Measurements from ENCODE around the gene PHLPP1. TPM values are rescaled to one million over a fixed set of nuclear protein-coding genes. Genes with fewer than 3 reads are reported as not detected.

Gene PHLPP1
- total RNA-seq, 1 donor from 2014 or later: 29.6 TPM

DNA sequence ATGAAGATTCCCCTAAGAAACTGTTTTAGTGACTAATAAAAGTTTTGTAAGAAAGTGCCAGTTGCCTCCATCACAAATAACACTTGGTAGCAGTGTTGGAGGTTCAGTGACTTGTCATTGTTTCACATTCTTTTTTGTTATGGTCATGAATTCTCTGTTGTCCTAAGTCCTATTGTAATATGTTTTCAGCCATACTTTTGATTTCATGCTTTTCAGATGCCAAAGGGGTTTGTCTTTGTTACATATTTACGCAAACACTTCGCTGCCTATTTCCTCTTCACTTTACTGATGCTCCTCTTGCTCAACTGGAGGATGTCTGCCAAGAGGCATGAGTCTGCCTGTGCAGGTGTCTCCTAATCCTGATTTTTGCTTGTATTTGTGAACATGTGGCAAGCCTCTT, 66.6 kb downstream of the PHLPP1 start:
- Mint-ChIP-seq H3K27ac (ENCODE audit: unreplicated experiment) (no peak overlapping the region), H3K4me1 (peaks cover 56% of the 10 kb centered on the region), H3K4me3 (no peak overlapping the region), H3K27me3 (ENCODE audit: low read depth) (no peaks in the 10 kb centered on the region), H3K36me3 (ENCODE audit: low read depth) (no peaks in the 10 kb centered on the region), H3K9me3 (no peaks in the 10 kb centered on the region)
- DNase-seq (ENCODE audit: low read depth, low spot score): no peak
- TF ChIP-seq CTCF (conservative IDR thresholded peaks at IDR 0.05): no peak

- no peak for DNase-seq (ENCODE audit: low read depth, low spot score)
- Mint-ChIP-seq H3K27me3 (ENCODE audit: low read depth) (no peaks in the 10 kb centered on the region), H3K4me1 (peaks cover 60% of the 10 kb centered on the region), H3K9me3 (no peaks in the 10 kb centered on the region), H3K4me3 (no peak overlapping the region), H3K27ac (ENCODE audit: unreplicated experiment) (no peak overlapping the region), H3K36me3 (ENCODE audit: low read depth) (no peaks in the 10 kb centered on the region)
- no peak for TF ChIP-seq CTCF (conservative IDR thresholded peaks at IDR 0.05)
Measured at GRCh38 chr18:62784338-62784965, 69.1 kb downstream of the PHLPP1 start.

- Mint-ChIP-seq H3K27me3 (ENCODE audit: low read depth) (no peaks in the 10 kb centered on the region), H3K27ac (ENCODE audit: unreplicated experiment) (no peak overlapping the region), H3K4me1 (peaks cover 64% of the 10 kb centered on the region), H3K4me3 (no peak overlapping the region), H3K9me3 (no peaks in the 10 kb centered on the region), H3K36me3 (ENCODE audit: low read depth) (no peaks in the 10 kb centered on the region)
- no peak for TF ChIP-seq CTCF (conservative IDR thresholded peaks at IDR 0.05)
- DNase-seq (ENCODE audit: low read depth, low spot score): no peak
Measured at GRCh38 chr18:62784966-62785413, 69.6 kb downstream of the PHLPP1 start.

DNA sequence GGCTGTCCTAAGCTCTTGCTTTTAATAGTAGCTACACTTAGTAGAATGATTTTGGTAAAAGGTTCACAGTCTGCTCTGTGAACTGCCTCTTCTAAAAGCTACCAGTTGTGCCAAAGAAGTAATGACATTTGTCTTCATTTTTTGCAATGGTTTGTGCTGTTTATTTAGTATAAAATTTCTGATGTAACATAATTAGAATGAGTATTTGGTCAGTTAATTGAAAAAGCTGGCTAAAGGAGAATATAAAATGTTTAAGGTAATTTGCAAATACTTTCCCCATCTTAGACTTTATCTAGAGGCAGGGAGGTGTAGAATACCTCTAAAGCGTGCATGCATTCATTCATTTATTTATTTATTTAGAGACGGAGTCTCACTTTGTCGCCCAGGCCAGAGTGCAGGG, 71.3 kb downstream of the PHLPP1 start:
- Mint-ChIP-seq H3K9me3 (no peaks in the 10 kb centered on the region), H3K27ac (ENCODE audit: unreplicated experiment) (no peak overlapping the region), H3K36me3 (ENCODE audit: low read depth) (no peaks in the 10 kb centered on the region), H3K27me3 (ENCODE audit: low read depth) (no peaks in the 10 kb centered on the region), H3K4me1 (peaks cover 72% of the 10 kb centered on the region), H3K4me3 (no peak overlapping the region)
- no peak for DNase-seq (ENCODE audit: low read depth, low spot score)
- no peak for TF ChIP-seq CTCF (conservative IDR thresholded peaks at IDR 0.05)

DNA sequence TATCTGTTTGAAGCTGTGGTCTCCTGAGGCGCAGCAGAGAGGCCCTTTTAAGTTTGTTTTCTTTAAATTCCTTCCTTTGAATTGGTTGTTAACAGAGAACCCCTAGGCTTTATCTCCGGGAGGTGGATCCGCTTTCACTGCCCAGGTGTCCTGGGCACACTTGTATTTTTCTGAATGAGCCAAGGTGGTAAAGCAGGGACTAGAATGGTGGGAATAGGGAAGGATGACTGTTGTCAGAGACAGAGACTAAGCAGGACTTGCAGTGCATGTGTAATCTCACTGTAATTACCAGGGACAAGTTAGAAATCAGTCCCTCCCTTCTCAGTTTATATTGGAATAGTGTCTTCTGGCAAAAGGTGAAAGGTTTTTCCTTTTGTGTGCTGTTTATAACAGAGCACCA, 72.8 kb downstream of the PHLPP1 start:
- DNase-seq (ENCODE audit: low read depth, low spot score): no peak
- no peaks in the 10 kb centered on the region for H3K36me3 Mint-ChIP-seq (ENCODE audit: low read depth)
- TF ChIP-seq CTCF (conservative IDR thresholded peaks at IDR 0.05): no peak
- no peak overlapping the region for H3K4me3 Mint-ChIP-seq
- peaks cover 66% of the 10 kb centered on the region for H3K4me1 Mint-ChIP-seq
- no peak overlapping the region for H3K27ac Mint-ChIP-seq (ENCODE audit: unreplicated experiment)
- no peaks in the 10 kb centered on the region for H3K27me3 Mint-ChIP-seq (ENCODE audit: low read depth)
- no peaks in the 10 kb centered on the region for H3K9me3 Mint-ChIP-seq
